ENCODE data around the gene DEFB118. TPM values are rescaled to one million over a fixed set of nuclear protein-coding genes. Genes with fewer than 3 reads are reported as not detected.

DEFB118 gene
- total RNA-seq, 1 donor from 2014 or later = not detected

GRCh38 chr20:31390490-31390889, 22.1 kb downstream of the DEFB118 start, which contains the start of gene DEFB119:
TSS of gene DEFB119 (minus strand) at chr20:31390590. CDS start at chr20:31390483, 107 bp downstream.
- TF ChIP-seq, protein P1, sequence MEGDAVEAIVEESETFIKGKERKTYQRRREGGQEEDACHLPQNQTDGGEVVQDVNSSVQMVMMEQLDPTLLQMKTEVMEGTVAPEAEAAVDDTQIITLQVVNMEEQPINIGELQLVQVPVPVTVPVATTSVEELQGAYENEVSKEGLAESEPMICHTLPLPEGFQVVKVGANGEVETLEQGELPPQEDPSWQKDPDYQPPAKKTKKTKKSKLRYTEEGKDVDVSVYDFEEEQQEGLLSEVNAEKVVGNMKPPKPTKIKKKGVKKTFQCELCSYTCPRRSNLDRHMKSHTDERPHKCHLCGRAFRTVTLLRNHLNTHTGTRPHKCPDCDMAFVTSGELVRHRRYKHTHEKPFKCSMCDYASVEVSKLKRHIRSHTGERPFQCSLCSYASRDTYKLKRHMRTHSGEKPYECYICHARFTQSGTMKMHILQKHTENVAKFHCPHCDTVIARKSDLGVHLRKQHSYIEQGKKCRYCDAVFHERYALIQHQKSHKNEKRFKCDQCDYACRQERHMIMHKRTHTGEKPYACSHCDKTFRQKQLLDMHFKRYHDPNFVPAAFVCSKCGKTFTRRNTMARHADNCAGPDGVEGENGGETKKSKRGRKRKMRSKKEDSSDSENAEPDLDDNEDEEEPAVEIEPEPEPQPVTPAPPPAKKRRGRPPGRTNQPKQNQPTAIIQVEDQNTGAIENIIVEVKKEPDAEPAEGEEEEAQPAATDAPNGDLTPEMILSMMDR (conservative IDR thresholded peaks at IDR 0.05; ENCODE audit: low read depth, low read length) = no peak

DNA sequence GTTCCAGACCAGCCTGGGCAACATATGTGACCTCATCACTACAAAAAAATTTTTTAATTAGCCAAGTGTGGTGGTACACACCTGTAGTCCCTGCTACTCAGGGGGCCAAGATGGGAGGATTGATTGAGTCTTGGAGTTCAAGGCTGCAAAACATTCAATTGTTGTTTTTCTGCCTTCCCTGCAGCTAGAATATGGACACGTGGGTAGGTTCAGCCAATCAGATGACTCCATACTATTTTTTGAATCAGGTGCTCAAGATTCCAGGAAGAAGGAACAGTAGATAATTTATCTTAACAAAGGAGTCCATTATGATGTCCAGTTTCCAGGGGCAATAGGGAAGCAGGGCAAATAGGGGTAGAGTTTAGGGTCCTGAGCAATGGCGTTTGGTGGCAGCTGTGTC, 24.4 kb downstream of the DEFB118 start:
- no peak for DNase-seq (ENCODE audit: low read depth)
- TF ChIP-seq, protein P1 (conservative IDR thresholded peaks at IDR 0.05; ENCODE audit: low read depth, low read length) = no peak
- no peak overlapping the region for H3K4me3 ChIP-seq (ENCODE audit: low read depth, low read length)

More at GRCh38 chr20:31390490-31390889, 22.1 kb downstream of the DEFB118 start, which contains the start of gene DEFB119:
- no peak within 1 kb of the TSS for H3K4me3 ChIP-seq (ENCODE audit: low read depth, low read length)
- no peak for DNase-seq (ENCODE audit: low read depth)

DNA sequence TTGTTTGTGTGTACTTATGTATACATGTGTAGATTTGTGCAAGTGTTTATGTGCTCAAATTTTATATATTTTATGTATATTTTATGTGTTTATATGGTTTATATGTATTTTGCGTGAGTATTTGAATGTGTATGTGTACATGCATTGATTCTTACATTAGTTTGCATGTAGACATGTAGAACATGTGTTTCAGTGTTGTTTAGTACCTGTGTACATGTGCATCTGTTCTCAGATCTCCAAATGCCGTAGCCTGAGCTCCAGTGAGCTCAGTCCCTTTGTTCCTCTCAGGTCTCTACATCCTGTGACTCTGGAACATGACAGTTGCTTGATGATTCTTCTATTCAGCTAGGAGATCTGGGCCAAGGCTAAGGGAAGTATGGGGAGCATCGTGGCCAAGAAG, 26.5 kb downstream of the DEFB118 start:
- no peak for DNase-seq (ENCODE audit: low read depth)
- no peak overlapping the region for H3K4me3 ChIP-seq (ENCODE audit: low read depth, low read length)
- TF ChIP-seq, protein P1 (conservative IDR thresholded peaks at IDR 0.05; ENCODE audit: low read depth, low read length) = no peak

DNA sequence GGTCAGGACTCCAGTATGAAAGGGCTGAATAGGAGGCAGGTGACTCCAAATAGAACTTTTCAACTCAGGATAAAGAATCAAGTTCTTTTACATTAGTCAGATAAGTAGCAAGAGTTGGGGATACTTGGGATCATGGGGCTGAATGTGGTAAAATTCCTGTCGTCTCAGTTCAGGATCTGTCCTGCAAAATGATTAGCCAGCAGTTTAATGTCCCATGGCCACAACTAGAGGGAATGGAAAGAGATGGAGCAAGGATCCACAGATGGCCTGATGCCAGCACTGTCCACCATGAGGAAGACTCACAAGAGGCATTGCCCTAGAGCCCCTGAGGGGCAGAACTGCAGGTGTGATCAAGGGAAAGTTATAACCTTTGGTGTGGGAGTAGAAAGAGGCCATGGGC, 35.5 kb downstream of the DEFB118 start:
- DNase-seq (ENCODE audit: low read depth) = no peak
- TF ChIP-seq, protein P1 (conservative IDR thresholded peaks at IDR 0.05; ENCODE audit: low read depth, low read length) = no peak
- H3K4me3 ChIP-seq (ENCODE audit: low read depth, low read length) = no peak overlapping the region

GRCh38 chr20:31406115-31406514, 37.7 kb downstream of the DEFB118 start, which contains the start of gene DEFB121:
TSS of gene DEFB121 (minus strand) at chr20:31406215. CDS start at chr20:31406152, 63 bp downstream.
- TF ChIP-seq, protein P1 (conservative IDR thresholded peaks at IDR 0.05; ENCODE audit: low read depth, low read length) = no peak
- no peak within 1 kb of the TSS for H3K4me3 ChIP-seq (ENCODE audit: low read depth, low read length)
- no peak for DNase-seq (ENCODE audit: low read depth)

GRCh38 chr20:31410011-31410410, 41.6 kb downstream of the DEFB118 start:
- TF ChIP-seq, protein P1 (conservative IDR thresholded peaks at IDR 0.05; ENCODE audit: low read depth, low read length) = no peak
- DNase-seq (ENCODE audit: low read depth) = no peak
- H3K4me3 ChIP-seq (ENCODE audit: low read depth, low read length) = no peak overlapping the region

DNA sequence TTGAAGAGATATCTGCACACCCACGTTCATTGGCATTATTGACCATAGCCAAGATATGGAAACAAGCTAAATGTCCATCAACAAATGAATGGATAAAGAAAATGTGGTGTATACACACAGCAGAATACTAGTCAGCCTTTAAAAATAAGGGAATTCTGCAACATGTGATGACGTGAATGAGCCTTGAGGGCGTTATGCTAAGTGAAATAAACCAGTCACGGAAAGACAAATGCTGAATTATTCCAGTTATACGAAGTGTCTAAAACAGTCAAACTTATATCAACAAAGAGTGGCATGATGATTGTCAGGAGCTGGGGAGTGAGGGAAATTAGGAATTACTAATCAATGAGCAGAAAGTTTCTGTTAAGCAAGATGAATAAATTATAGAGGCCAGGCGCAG, 46.0 kb downstream of the DEFB118 start:
- TF ChIP-seq, protein P1 (conservative IDR thresholded peaks at IDR 0.05; ENCODE audit: low read depth, low read length) = no peak
- H3K4me3 ChIP-seq (ENCODE audit: low read depth, low read length) = no peak overlapping the region
- no peak for DNase-seq (ENCODE audit: low read depth)
